SK-N-SH (cell line): ENCODE results near the gene CDKAL1. TPM values are rescaled to one million over a fixed set of nuclear protein-coding genes. Genes with fewer than 3 reads are reported as not detected.

ENCODE experiments used
- CTCF ChIA-PET: fragments of 300-600, 350-600 bp; formaldehyde crosslinking; extraction: SDS; loops from one replicate; lab custom pipeline; 2021; lab: Yijun Ruan, JAX
- POLR2A ChIA-PET: fragments of 350-600 bp; sonication (Branson Sonifier 250); formaldehyde crosslinking; extraction: SDS; loops from one replicate; lab custom pipeline; 2020; ENCODE audit warnings: antibody characterized with exemption, inconsistent platforms; lab: Yijun Ruan, JAX
- DNase-seq: peaks from one replicate; pipeline ENCODE4 v3.0.0; 2012
- H2AFZ ChIP-seq: fragments of 200-600 bp; sonication (generic); 2 replicates; pipeline ENCODE4 v1.8.1; 2016; ENCODE audit warnings: antibody characterized with exemption, mild to moderate bottlenecking, low read depth
- H3F3A ChIP-seq: fragments of 200-600 bp; sonication (generic); replicated peaks from 2 replicates; pipeline ENCODE3; 2016; ENCODE audit warnings: antibody characterized with exemption, mild to moderate bottlenecking; ENCODE audit not compliant: insufficient read depth
- H3K27ac ChIP-seq, 2 experiments: fragments of 200-500 bp in 1 of 2; fragments of 200-600 bp in 1 of 2; sonication (Bioruptor generic) in 1 of 2; sonication (generic), shearing (Covaris generic) in 1 of 2; 2 replicates each; pipeline versions ENCODE4 v1.5.1 to v1.6.1; 2014 to 2016; ENCODE audit warnings: low read depth in 2 of 2, inconsistent platforms in 1 of 2, low read length in 1 of 2, mild to moderate bottlenecking in 1 of 2, mixed read lengths in 1 of 2
- H3K27me3 ChIP-seq: fragments of 200-600 bp; sonication (generic), shearing (Covaris generic); 2 replicates; pipeline ENCODE4 v1.6.1; 2016; ENCODE audit warnings: mixed run types; ENCODE audit not compliant: insufficient read depth
- H3K36me3 ChIP-seq, 2 experiments: fragments of 200-500 bp in 1 of 2; fragments of 200-600 bp in 1 of 2; sonication (Bioruptor generic) in 1 of 2; sonication (generic) in 1 of 2; replicated peaks in 1 of 2; 2 replicates each; pipeline versions ENCODE3 to v1.5.1; 2014 to 2016; ENCODE audit warnings: low read length in 1 of 2, mild to moderate bottlenecking in 1 of 2; ENCODE audit not compliant: insufficient read depth in 2 of 2, control insufficient read depth in 1 of 2
- H3K4me1 ChIP-seq, 2 experiments: fragments of 200-500 bp in 1 of 2; fragments of 200-600 bp in 1 of 2; sonication (Bioruptor generic) in 1 of 2; sonication (generic), shearing (Covaris generic) in 1 of 2; 2 replicates each; pipeline versions ENCODE4 v1.5.1 to v1.6.1; 2014 to 2016; ENCODE audit warnings: low read depth in 1 of 2, low read length in 1 of 2, mixed run types in 1 of 2; ENCODE audit not compliant: insufficient read depth in 2 of 2, control insufficient read depth in 1 of 2
- H3K4me2 ChIP-seq: fragments of 200-600 bp; sonication (generic), shearing (Covaris generic); 2 replicates; pipeline ENCODE4 v1.6.1; 2017; ENCODE audit warnings: mixed run types
- H3K4me3 ChIP-seq, 2 experiments: fragments of 200-500 bp in 1 of 2; fragments of 200-600 bp in 1 of 2; sonication (Bioruptor generic) in 1 of 2; sonication (generic), shearing (Covaris generic) in 1 of 2; 2 replicates each; pipeline versions ENCODE4 v1.5.1 to v1.8.1; 2014 to 2016; ENCODE audit warnings: low read depth in 2 of 2, inconsistent platforms in 1 of 2, low read length in 1 of 2, mild to moderate bottlenecking in 1 of 2, mixed read lengths in 1 of 2, moderate library complexity in 1 of 2
- H3K79me2 ChIP-seq: fragments of 200-600 bp; sonication (generic); 2 replicates; pipeline ENCODE4 v1.8.1; 2017; ENCODE audit warnings: mild to moderate bottlenecking; ENCODE audit not compliant: insufficient read depth
- H3K9ac ChIP-seq: fragments of 200-600 bp; sonication (generic); 2 replicates; pipeline ENCODE4 v1.6.1; 2017; ENCODE audit warnings: mixed run types
- H3K9me2 ChIP-seq: fragments of 200-600 bp; sonication (generic); 2 replicates; pipeline ENCODE4 v1.6.1; 2017; ENCODE audit warnings: mixed run types
- H3K9me3 ChIP-seq: fragments of 200-600 bp; sonication (generic); 2 replicates; pipeline ENCODE4 v1.6.1; 2017; ENCODE audit warnings: mixed run types, mild to moderate bottlenecking, moderate library complexity
- H4K20me1 ChIP-seq: fragments of 200-600 bp; sonication (generic); 2 replicates; pipeline ENCODE4 v1.6.1; 2017; ENCODE audit warnings: mild to moderate bottlenecking, mixed run types; ENCODE audit not compliant: insufficient read depth
- CHD2 ChIP-seq: fragments of 150-350 bp; IDR thresholded peaks from 2 replicates; pipeline ENCODE4 v1.6.1; 2018; ENCODE audit warnings: low read length; ENCODE audit not compliant: partially characterized antibody
- ELF1 ChIP-seq: IDR thresholded peaks from 2 replicates; pipeline ENCODE4 v1.4.0; 2012
- EP300 ChIP-seq, 2 experiments: IDR thresholded peaks; 2 replicates each; pipeline versions ENCODE4 v1.4.0 to v1.6.1; 2012; ENCODE audit warnings: borderline replicate concordance in 1 of 2, low read depth in 1 of 2, low read length in 1 of 2
- EZH2phosphoT487 ChIP-seq: fragments of 200-600 bp; sonication (generic); IDR thresholded peaks from 2 replicates; pipeline ENCODE4 v1.6.1; 2017; ENCODE audit warnings: low read depth, mixed run types, mild to moderate bottlenecking, antibody characterized with exemption, moderate library complexity, borderline replicate concordance
- FOSL2 ChIP-seq: IDR thresholded peaks from 2 replicates; pipeline ENCODE4 v1.4.0; 2012; ENCODE audit warnings: low read depth, mild to moderate bottlenecking, moderate library complexity, borderline replicate concordance
- FOXJ3 ChIP-seq: sonication (generic); formaldehyde crosslinking; IDR thresholded peaks from 2 replicates; pipeline ENCODE4 v1.5.1; 2020; ENCODE audit warnings: mild to moderate bottlenecking, missing genetic modification reagents
- IRF3 ChIP-seq: fragments of 150-350 bp; IDR thresholded peaks from 2 replicates; pipeline ENCODE4 v1.6.1; 2016; ENCODE audit warnings: mild to moderate bottlenecking, low read depth, low read length
- JUND ChIP-seq: IDR thresholded peaks from 2 replicates; pipeline ENCODE4 v1.4.0; 2012
- MAX ChIP-seq: IDR thresholded peaks from 2 replicates; pipeline ENCODE4 v1.4.0; 2012; ENCODE audit warnings: low read depth
- MEF2A ChIP-seq: IDR thresholded peaks from 2 replicates; pipeline ENCODE4 v1.4.0; 2012; ENCODE audit warnings: low read depth, borderline replicate concordance
- MXI1 ChIP-seq: IDR thresholded peaks from 2 replicates; pipeline ENCODE4 v1.6.1; 2012; ENCODE audit warnings: mild to moderate bottlenecking, low read depth, low read length, improper control_type of control experiment
- NFIC ChIP-seq: IDR thresholded peaks from 2 replicates; pipeline ENCODE4 v1.4.0; 2012; ENCODE audit warnings: borderline replicate concordance
- NRF1 ChIP-seq: IDR thresholded peaks from 2 replicates; pipeline ENCODE4 v1.6.1; 2012; ENCODE audit warnings: low read depth, mild to moderate bottlenecking, low read length
- PBX3 ChIP-seq: IDR thresholded peaks from 2 replicates; pipeline ENCODE4; 2012
- POLR2AphosphoS5 ChIP-seq: IDR thresholded peaks from 2 replicates; pipeline ENCODE4 v1.6.1; 2012; ENCODE audit warnings: low read depth, low read length
- REST ChIP-seq: IDR thresholded peaks from 2 replicates; pipeline ENCODE4 v1.6.1; 2012; ENCODE audit warnings: mild to moderate bottlenecking, low read depth, low read length, moderate library complexity
- RFX5 ChIP-seq: IDR thresholded peaks from 2 replicates; pipeline ENCODE4 v1.6.1; 2012; ENCODE audit warnings: mild to moderate bottlenecking, improper control_type of control experiment, low read length
- RXRA ChIP-seq: IDR thresholded peaks from 2 replicates; pipeline ENCODE4 v1.4.0; 2012; ENCODE audit warnings: low read depth, mild to moderate bottlenecking, borderline replicate concordance
- SIN3A ChIP-seq: IDR thresholded peaks from 2 replicates; pipeline ENCODE4 v1.6.1; 2012; ENCODE audit warnings: low read depth, mild to moderate bottlenecking, low read length, moderate library complexity, borderline replicate concordance
- SMC3 ChIP-seq: IDR thresholded peaks from 2 replicates; pipeline ENCODE4 v1.6.1; 2012; ENCODE audit warnings: low read depth, low read length, improper control_type of control experiment
- TCF12 ChIP-seq: IDR thresholded peaks from 2 replicates; pipeline ENCODE4 v1.4.0; 2012
- TEAD4 ChIP-seq: IDR thresholded peaks from 2 replicates; pipeline ENCODE4 v1.4.0; 2012; ENCODE audit warnings: mild to moderate bottlenecking, borderline replicate concordance; ENCODE audit not compliant: insufficient read depth
- USF2 ChIP-seq: fragments of 150-350 bp; IDR thresholded peaks from 2 replicates; pipeline ENCODE4 v1.6.1; 2017; ENCODE audit warnings: antibody characterized with exemption, low read length, low read depth, borderline replicate concordance
- YY1 ChIP-seq: IDR thresholded peaks from 2 replicates; pipeline ENCODE4 v1.4.0; 2012; ENCODE audit warnings: low read depth, mild to moderate bottlenecking
- WGBS: methylation state at CpG from one replicate; pipeline ENCODE4 v1.1.6; 2017; ENCODE audit warnings: low lambda C conversion rate; 5-methylcytosine and 5-hydroxymethylcytosine counted together
- polyA plus RNA-seq, 3 experiments: library from polyadenylated mRNA; depleted of rRNA; stranded (reverse); fragments of >200 nt; gene quantifications; 2 replicates each; pipeline ENCODE4 v1.2.3, GENCODE V29; 2012

CDKAL1 gene
- 2.6 and 3.8 TPM in 2 replicates for polyA plus RNA-seq (2012; rRNA removed)
- 3.6 and 3.9 TPM in 2 replicates for polyA plus RNA-seq (2012; cell fraction: cytosol; rRNA removed)
- 1.5 and 3.1 TPM in 2 replicates for polyA plus RNA-seq (2012; cell fraction: nucleus; rRNA removed)

GRCh38 chr6:20534295-20535262 lies at the start of gene CDKAL1:
TSS of gene CDKAL1 (plus strand) at chr6:20534457. CDS start at chr6:20546351, 11,894 bp downstream.
- no peaks in the 10 kb centered on the region for H3K27me3 ChIP-seq
- POLR2A ChIA-PET, result interaction anchor here (0.6 kb wide), 1 partner anchor 215 kb away, joined by 3 read pairs; no protein-coding TSS in a partner anchor
- TF ChIP-seq USF2, result no peak
- TF ChIP-seq NFIC, result no peak
- TF ChIP-seq IRF3, result no peak
- TF ChIP-seq FOSL2, result peak; percentile 27; the same call in 1 of the 2 replicates
- TF ChIP-seq MXI1, result peak; percentile 46; the same call in 1 of the 2 replicates
- TF ChIP-seq JUND, result 0 out of 2 replicates have a peak, but pooled peaks have one; percentile 3
- TF ChIP-seq SIN3A, result peak; percentile 85
- TF ChIP-seq TCF12, result peak; percentile 27; the same call in 1 of the 2 replicates
- no peak for TF ChIP-seq TEAD4
- no peak for TF ChIP-seq FOXJ3 (CRISPR knock-in tag)
- TF ChIP-seq YY1, result peak; percentile 98
- TF ChIP-seq EZH2phosphoT487, result no peak
- TF ChIP-seq EP300 (IDR thresholded peaks at IDR 0.05; ENCODE audit: borderline replicate concordance in 1 of 2, low read depth in 1 of 2, low read length in 1 of 2), result no peak; a peak in 1 of 4 replicates
- TF ChIP-seq MEF2A, result no peak
- TF ChIP-seq ELF1, result peak; percentile 92
- TF ChIP-seq MAX, result peak; percentile 55
- no peak for TF ChIP-seq RXRA
- peak; percentile 78 for TF ChIP-seq NRF1
- TF ChIP-seq CHD2, result peak; percentile 46
- peak; percentile 25; the same call in 1 of the 2 replicates for TF ChIP-seq PBX3
- peak; percentile 86 for TF ChIP-seq POLR2AphosphoS5
- no peak for TF ChIP-seq RFX5
- no peak for TF ChIP-seq SMC3
- peak; percentile 58; the same call in 1 of the 2 replicates for TF ChIP-seq REST

More at GRCh38 chr6:20534295-20535262, at the start of gene CDKAL1:
- H3K36me3 ChIP-seq, result peaks cover 5 to 6% of the 10 kb centered on the region in 2 experiments
- peak within 1 kb of the TSS; percentile 98 for H2AFZ ChIP-seq
- peaks cover 41% of the 10 kb centered on the region for H3K79me2 ChIP-seq
- DNase-seq, result peak; percentile 69
- peak within 1 kb of the TSS; percentile 75 for H3K4me2 ChIP-seq
- peaks cover 4 to 5% of the 10 kb centered on the region in 2 experiments; a peak in 3 of 4 replicates for H3K4me1 ChIP-seq
- no peaks in the 10 kb centered on the region for H3K9me2 ChIP-seq
- no peaks in the 10 kb centered on the region for H3F3A ChIP-seq
- H3K4me3 ChIP-seq, result peak within 1 kb of the TSS; percentile 75 to 79
- H3K9ac ChIP-seq, result peak within 1 kb of the TSS; percentile 78
- no peaks in the 10 kb centered on the region for H3K9me3 ChIP-seq
- H3K27ac ChIP-seq, result peak within 1 kb of the TSS; percentile 75 to 88
- CTCF ChIA-PET, result interaction anchor here (1.6 to 1.8 kb wide), 2 partner anchors 130 to 134 kb away, joined by 4 to 10 read pairs; no protein-coding TSS in a partner anchor
- H4K20me1 ChIP-seq, result no peaks in the 10 kb centered on the region
- 2% methylated on average over 30 of the region's 31 CpGs for WGBS
